Kidney (tissue), 14 donors: ENCODE results near the gene TEPSIN. TPM values are rescaled to one million over a fixed set of nuclear protein-coding genes. Genes with fewer than 3 reads are reported as not detected.

ENCODE experiments used
- DNase-seq, 5 donors: peaks; one replicate each; pipeline ENCODE4 v3.0.0-alpha.2; 2013 to 2020
- FAIRE-seq: peaks from 2 replicates; lab custom pipeline; 2012; peaks lifted over from hg19 to GRCh38; lab: Jason Lieb, UNC
- H3K27ac ChIP-seq, 2 donors: one replicate each; pipeline ENCODE4 v1.7.0; 2013; ENCODE audit warnings: low read depth in 2 of 2, low read length in 2 of 2, inconsistent platforms in 1 of 2
- H3K27me3 ChIP-seq: one replicate; pipeline ENCODE4 v1.7.1; 2013; ENCODE audit warnings: low read length, inconsistent platforms; ENCODE audit not compliant: control insufficient read depth, insufficient read depth
- H3K36me3 ChIP-seq, 3 donors: one replicate each; pipeline versions ENCODE4 v1.7.0 to v1.7.1; 2013; ENCODE audit warnings: low read length in 3 of 3, control low read depth in 1 of 3, inconsistent platforms in 1 of 3; ENCODE audit not compliant: insufficient read depth in 3 of 3, control insufficient read depth in 2 of 3
- H3K4me1 ChIP-seq, 3 donors: one replicate each; pipeline versions ENCODE4 v1.7.0 to v1.7.1; 2013; ENCODE audit warnings: low read length in 3 of 3, inconsistent platforms in 1 of 3, low read depth in 1 of 3; ENCODE audit not compliant: control insufficient read depth in 2 of 3, insufficient read depth in 2 of 3
- H3K4me3 ChIP-seq, 3 donors: one replicate each; pipeline versions ENCODE4 v1.7.0 to v1.8.1; 2013; ENCODE audit warnings: low read length in 3 of 3, control low read depth in 1 of 3, inconsistent platforms in 1 of 3
- H3K9ac ChIP-seq, 3 donors: one replicate each; pipeline versions ENCODE4 v1.7.0 to v1.7.1; 2013; ENCODE audit warnings: low read length in 3 of 3, control low read depth in 1 of 3, inconsistent platforms in 1 of 3
- H3K9me3 ChIP-seq, 3 donors: one replicate each; pipeline versions ENCODE4 v1.7.0 to v1.7.1; 2013; ENCODE audit warnings: low read length in 3 of 3, control low read depth in 1 of 3, inconsistent platforms in 1 of 3; ENCODE audit not compliant: control insufficient read depth in 2 of 3, insufficient read depth in 1 of 3
- intact Hi-C: fragments of 100-400 bp; cut with DNase I; formaldehyde crosslinking; loops from one replicate; pipeline ENCODE4 v1.11.1; 2022
- polyA plus RNA-seq: library from polyadenylated mRNA; stranded (reverse); fragments of 350-450 nt; fragmentation: Illumina TruSeq; extraction: RNeasy Lipid Tissue Mini Kit (QIAGEN cat#74804); gene quantifications from one replicate; pipeline ENCODE4 v1.2.3, GENCODE V29; 2014; ENCODE audit warnings: low read depth, low replicate concordance; ENCODE audit not compliant: insufficient read depth
- total RNA-seq: library from RNA; stranded (reverse); fragmentation: NEBNext Ultra II Directional; extraction: Animal tissue kit (Norgen Biotek cat#: 25700); gene quantifications from one replicate; pipeline ENCODE4 v1.2.1, GENCODE V29; 2021
- TF ChIP-seq, protein P1 (sequence below): IDR thresholded peaks from 3 replicates; pipeline ENCODE4 v1.5.1; 2012; ENCODE audit warnings: mild to moderate bottlenecking, moderate library complexity, borderline replicate concordance; ENCODE audit not compliant: insufficient read depth; ENCODE audit errors: extremely low read depth
- donor health status: control.
- donor health status: control.
- donor health status: control.
- donor health status: control.
- donor health status: control.
- donor health status: DM: yes; HTN: yes; CAD: no.
- donor health status: Normal renal cell carcinoma (clear cell type).

The TEPSIN gene
- total and polyA plus RNA-seq, 2 donors from 2014 or later = 13.9 to 42.8 TPM

DNA sequence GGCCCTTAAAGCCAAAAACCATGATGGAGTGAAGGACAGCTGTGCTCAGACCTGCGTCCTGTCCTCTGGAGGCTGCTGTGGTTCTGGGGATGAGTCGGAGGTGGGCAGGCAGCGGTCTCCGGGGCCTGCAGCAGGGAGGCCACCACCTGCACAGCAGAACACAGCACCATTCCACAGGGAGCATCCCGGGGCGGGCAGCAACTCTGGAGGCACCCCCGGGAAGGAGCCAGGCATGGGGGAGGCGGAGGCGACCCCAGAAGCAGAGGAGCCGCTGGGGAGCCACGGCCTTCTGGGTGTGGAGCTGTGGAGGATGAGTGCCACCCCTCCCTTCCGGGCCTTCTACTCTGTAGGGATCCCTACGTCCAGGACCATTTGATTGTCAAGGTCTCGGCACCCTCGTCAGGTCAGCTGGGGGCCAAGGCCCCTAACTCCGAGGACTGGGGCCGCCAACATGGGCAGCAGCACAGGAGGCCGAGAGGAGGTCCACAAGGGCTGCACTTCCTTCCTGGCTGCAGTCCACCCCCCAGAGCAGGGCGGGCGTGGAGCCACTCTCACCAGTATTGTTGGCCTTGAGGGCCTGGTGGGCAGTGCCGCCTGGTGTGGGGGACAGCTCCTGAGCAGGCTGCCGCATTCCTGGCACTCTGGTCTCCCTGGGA lies 39.9 kb downstream of the TEPSIN start:
- Histone ChIP-seq H3K4me1 (peaks cover 0 to 3% (median 0%) of the 10 kb centered on the region in 3 donors), H3K9me3 (no peaks in the 10 kb centered on the region), H3K27me3 (no peaks in the 10 kb centered on the region), H3K36me3 (no peaks in the 10 kb centered on the region), H3K27ac (no peak overlapping the region), H3K9ac (no peak overlapping the region), H3K4me3 (no peak overlapping the region)
- FAIRE-seq = no peak
- DNase-seq = no peak
- TF ChIP-seq, protein P1, sequence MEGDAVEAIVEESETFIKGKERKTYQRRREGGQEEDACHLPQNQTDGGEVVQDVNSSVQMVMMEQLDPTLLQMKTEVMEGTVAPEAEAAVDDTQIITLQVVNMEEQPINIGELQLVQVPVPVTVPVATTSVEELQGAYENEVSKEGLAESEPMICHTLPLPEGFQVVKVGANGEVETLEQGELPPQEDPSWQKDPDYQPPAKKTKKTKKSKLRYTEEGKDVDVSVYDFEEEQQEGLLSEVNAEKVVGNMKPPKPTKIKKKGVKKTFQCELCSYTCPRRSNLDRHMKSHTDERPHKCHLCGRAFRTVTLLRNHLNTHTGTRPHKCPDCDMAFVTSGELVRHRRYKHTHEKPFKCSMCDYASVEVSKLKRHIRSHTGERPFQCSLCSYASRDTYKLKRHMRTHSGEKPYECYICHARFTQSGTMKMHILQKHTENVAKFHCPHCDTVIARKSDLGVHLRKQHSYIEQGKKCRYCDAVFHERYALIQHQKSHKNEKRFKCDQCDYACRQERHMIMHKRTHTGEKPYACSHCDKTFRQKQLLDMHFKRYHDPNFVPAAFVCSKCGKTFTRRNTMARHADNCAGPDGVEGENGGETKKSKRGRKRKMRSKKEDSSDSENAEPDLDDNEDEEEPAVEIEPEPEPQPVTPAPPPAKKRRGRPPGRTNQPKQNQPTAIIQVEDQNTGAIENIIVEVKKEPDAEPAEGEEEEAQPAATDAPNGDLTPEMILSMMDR = no peak
- intact Hi-C loops = no loop called here

DNA sequence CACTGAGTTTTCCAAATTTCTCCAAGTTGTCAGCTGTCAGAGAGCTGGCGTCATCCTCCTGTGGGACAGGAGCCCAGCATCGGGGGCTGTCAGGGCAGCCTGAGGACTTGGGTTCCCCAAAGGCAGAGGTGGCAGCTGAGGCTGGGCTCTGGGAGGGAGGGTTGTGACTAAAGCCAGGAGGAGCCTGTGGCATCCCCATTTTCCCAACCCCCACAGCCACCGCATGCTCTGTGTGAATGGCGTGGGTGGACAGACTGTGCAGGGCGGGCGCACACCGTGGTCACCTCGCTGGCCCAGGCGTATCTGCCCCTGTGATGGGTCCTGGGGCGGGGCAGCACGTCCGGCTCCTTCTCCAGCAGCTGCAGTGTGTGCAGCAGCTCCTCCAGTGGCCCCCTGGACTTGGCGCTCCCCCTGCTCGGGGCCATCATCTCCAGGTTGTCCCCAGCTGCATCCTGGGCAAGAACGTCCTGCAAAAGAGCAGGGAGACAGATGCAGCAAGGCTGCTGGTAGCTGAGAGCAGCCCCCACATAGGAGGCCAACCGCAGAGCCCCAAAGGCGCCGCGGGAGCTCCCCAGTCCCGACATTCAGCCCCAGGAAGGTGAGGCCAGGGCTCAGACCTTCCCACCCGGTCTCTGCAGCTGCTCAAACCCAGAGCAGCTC lies 40.9 kb downstream of the TEPSIN start:
- no peak for DNase-seq
- TF ChIP-seq, protein P1 = no peak
- Histone ChIP-seq H3K4me3 (no peak overlapping the region), H3K4me1 (peaks cover 0 to 3% (median 0%) of the 10 kb centered on the region in 3 donors), H3K9me3 (no peaks in the 10 kb centered on the region), H3K36me3 (no peaks in the 10 kb centered on the region), H3K27me3 (no peaks in the 10 kb centered on the region), H3K9ac (no peak overlapping the region), H3K27ac (no peak overlapping the region)
- intact Hi-C loops = no loop called here
- no peak for FAIRE-seq

DNA sequence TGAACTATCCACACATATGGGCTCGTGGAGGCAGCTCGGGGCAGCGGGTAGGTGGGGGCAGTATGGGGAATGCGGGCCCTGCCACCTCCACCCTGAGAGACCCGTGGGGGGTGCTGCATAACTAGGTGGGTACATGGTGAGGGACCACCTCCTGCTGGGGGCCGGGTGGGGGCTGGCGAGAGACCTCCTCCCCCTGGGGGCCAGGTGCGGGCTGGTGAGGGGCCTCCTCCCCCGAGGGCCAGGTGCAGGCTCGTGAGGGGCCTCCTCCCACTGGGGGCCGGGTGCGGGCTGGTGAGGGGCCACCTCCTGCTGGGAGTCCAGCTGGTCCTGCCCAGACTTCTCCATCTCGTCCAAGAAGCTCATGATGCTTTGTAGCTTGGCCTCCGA lies 41.5 kb downstream of the TEPSIN start:
- H3K9me3 ChIP-seq = no peaks in the 10 kb centered on the region
- H3K27me3 ChIP-seq = no peaks in the 10 kb centered on the region
- FAIRE-seq (no peak), DNase-seq (no peak)
- peaks cover 0 to 3% (median 0%) of the 10 kb centered on the region in 3 donors for H3K4me1 ChIP-seq
- TF ChIP-seq, protein P1 = no peak
- no peaks in the 10 kb centered on the region for H3K36me3 ChIP-seq
- H3K4me3 ChIP-seq = no peak overlapping the region
- intact Hi-C loops = no loop called here
- H3K27ac ChIP-seq = no peak overlapping the region
- no peak overlapping the region for H3K9ac ChIP-seq
